ENCODE data around the gene TMA16. TPM values are rescaled to one million over a fixed set of nuclear protein-coding genes. Genes with fewer than 3 reads are reported as not detected.

The TMA16 gene
- total and polyA plus RNA-seq, 2 donors (not counting 3 experiments of a cell fraction or from before 2014, with no cell fraction given) = 4.2 to 42.7 TPM

DNA sequence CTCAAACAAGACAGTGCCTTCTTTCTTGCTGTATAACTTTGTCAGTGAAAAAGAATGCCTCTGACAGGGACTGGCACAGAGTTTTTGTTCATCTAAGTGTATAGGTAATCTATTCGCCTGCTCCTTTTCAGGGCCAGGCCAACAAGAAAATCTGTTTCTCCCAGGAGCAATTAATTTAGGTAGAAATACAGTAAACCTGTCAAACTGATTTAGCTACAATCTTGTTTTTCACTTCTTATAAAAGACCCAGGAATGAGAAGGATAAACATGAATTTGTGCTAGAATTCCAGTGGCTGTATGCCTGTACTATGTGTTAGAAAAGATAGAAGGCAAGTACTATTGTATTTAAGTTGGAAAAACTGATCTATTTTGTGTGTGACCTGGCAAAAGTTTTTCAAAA, 6.1 kb downstream of the TMA16 start:
- BruUV-seq (replicated peaks) = no TSS peak
- H3K79me2 ChIP-seq (ENCODE audit: control insufficient read depth, insufficient read depth, low read length) = peaks cover 100% of the 10 kb centered on the region
- no peak overlapping the region for H3K9ac ChIP-seq (replicated peaks; ENCODE audit: extremely low read depth, insufficient read depth, low read length)
- ChIA-PET CTCF (interaction anchor here (1.5 to 1.8 kb wide), 2 partner anchors 13 to 50 kb away, joined by 6 to 7 read pairs; no protein-coding TSS in a partner anchor), POLR2A (no interaction called here)
- TF ChIP-seq POLR2A (IDR thresholded peaks at IDR 0.05; ENCODE audit: low read depth, low read length) (no peak), FOS (IDR thresholded peaks at IDR 0.05; ENCODE audit: borderline replicate concordance, insufficient read depth, low read length) (no peak), CTCF (IDR thresholded peaks at IDR 0.05; ENCODE audit: extremely low read depth in 1 of 2, insufficient read depth in 1 of 2, low read depth in 1 of 2, low read length in 2 of 2) (no peak), MYC (IDR thresholded peaks at IDR 0.05; ENCODE audit: low read depth, low read length) (no peak), EZH2 (IDR thresholded peaks at IDR 0.05; ENCODE audit: borderline replicate concordance, low read depth, low read length, severe bottlenecking) (no peak), POLR2AphosphoS5 (IDR thresholded peaks at IDR 0.05; ENCODE audit: insufficient read depth, low read depth, low read length) (no peak), JUN (IDR thresholded peaks at IDR 0.05; ENCODE audit: borderline replicate concordance, insufficient read depth, insufficient read length, low read depth) (no peak), GATA2 (IDR thresholded peaks at IDR 0.05; ENCODE audit: insufficient read depth, insufficient read length, low read depth, low read length) (no peak)
- TF ChIP-seq, protein P1, sequence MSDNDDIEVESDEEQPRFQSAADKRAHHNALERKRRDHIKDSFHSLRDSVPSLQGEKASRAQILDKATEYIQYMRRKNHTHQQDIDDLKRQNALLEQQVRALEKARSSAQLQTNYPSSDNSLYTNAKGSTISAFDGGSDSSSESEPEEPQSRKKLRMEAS (IDR thresholded peaks at IDR 0.05; ENCODE audit: insufficient read depth, insufficient read length) = no peak
- H3K4me2 ChIP-seq (ENCODE audit: insufficient read depth, low read length) = no peak overlapping the region
- peaks cover 11% of the 10 kb centered on the region for H4K20me1 ChIP-seq (replicated peaks; ENCODE audit: control insufficient read depth, extremely low read depth, insufficient read depth, low read length)
- no peak overlapping the region for H2AFZ ChIP-seq (ENCODE audit: low read depth, low read length)
- FAIRE-seq (no peak), DNase-seq (ENCODE audit: low read depth, low spot score) (no peak)
- no peak overlapping the region for H3K4me3 ChIP-seq (replicated peaks in 1 of 3; ENCODE audit: insufficient read depth in 1 of 3, low read depth in 1 of 3, low read length in 3 of 3)
- dilution Hi-C loops (cut with MboI; ENCODE audit: extremely low pct_ligation_motif_present, low sequenced_read_pairs) = no loop called here
- intact Hi-C loops (cut with micrococcal nuclease) = no loop called here
- peaks cover 18% of the 10 kb centered on the region for H3K4me1 ChIP-seq (ENCODE audit: control insufficient read depth, extremely low read depth, insufficient read depth, low read length)
- H3K9me3 ChIP-seq (replicated peaks; ENCODE audit: control insufficient read depth, insufficient read depth, low read length) = no peaks in the 10 kb centered on the region
- H3K9me1 ChIP-seq (replicated peaks; ENCODE audit: control insufficient read depth, extremely low read depth, insufficient read depth, low read length) = no peaks in the 10 kb centered on the region
- H3K36me3 ChIP-seq (ENCODE audit: control insufficient read depth in 2 of 2, extremely low read depth in 1 of 2, insufficient read depth in 2 of 2, low read length in 2 of 2) = no peaks in the 10 kb centered on the region
- H3K27me3 ChIP-seq (ENCODE audit: control insufficient read depth in 2 of 2, insufficient read depth in 2 of 2, low read length in 2 of 2) = no peaks in the 10 kb centered on the region
- no peak overlapping the region for H3K27ac ChIP-seq (ENCODE audit: insufficient read depth, low read depth, low read length)

All from endothelial cell of umbilical vein (primary cell).